ENCODE data around the gene DMP1. TPM values are rescaled to one million over a fixed set of nuclear protein-coding genes. Genes with fewer than 3 reads are reported as not detected.

The DMP1 gene
- total RNA-seq, 2 donors from 2014 or later, result 0.21 TPM; not detected in 1

GRCh38 chr4:87620086-87620485, 30.0 kb upstream of the DMP1 start:
- no peaks in the 10 kb centered on the region for H3K36me3 ChIP-seq
- H3K27ac ChIP-seq, result peak overlapping the region; percentile 95 to 97
- no peaks in the 10 kb centered on the region for H3K9me3 ChIP-seq
- no peak for DNase-seq (ENCODE audit: low spot score)
- H3K27me3 ChIP-seq (replicated peaks; ENCODE audit: insufficient read depth), result no peaks in the 10 kb centered on the region
- H3K4me3 ChIP-seq, result peak overlapping the region; percentile 51
- TF ChIP-seq CTCF (IDR thresholded peaks at IDR 0.05), result no peak
- H3K4me1 ChIP-seq (ENCODE audit: control insufficient read depth in 1 of 2, low read depth in 2 of 2), result peaks cover 16 to 46% of the 10 kb centered on the region in 2 donors
- peak; percentile 17 for ATAC-seq (ENCODE audit: insufficient number of reproducible peaks, low FRiP score, low read depth)

GRCh38 chr4:87620491-87620890, 29.6 kb upstream of the DMP1 start:
- Histone ChIP-seq H3K4me1 (ENCODE audit: control insufficient read depth in 1 of 2, low read depth in 2 of 2) (peaks cover 16 to 46% of the 10 kb centered on the region in 2 donors), H3K36me3 (no peaks in the 10 kb centered on the region), H3K4me3 (no peak overlapping the region), H3K27ac (peak overlapping the region; percentile 95 to 97), H3K27me3 (replicated peaks; ENCODE audit: insufficient read depth) (no peaks in the 10 kb centered on the region), H3K9me3 (no peaks in the 10 kb centered on the region)
- DNase-seq (ENCODE audit: low spot score) (no peak), ATAC-seq (ENCODE audit: insufficient number of reproducible peaks, low FRiP score, low read depth) (peak; percentile 100)
- no peak for TF ChIP-seq CTCF (IDR thresholded peaks at IDR 0.05)

GRCh38 chr4:87622303-87622702, 27.8 kb upstream of the DMP1 start:
- Histone ChIP-seq H3K36me3 (no peaks in the 10 kb centered on the region), H3K9me3 (no peaks in the 10 kb centered on the region), H3K4me1 (ENCODE audit: control insufficient read depth in 1 of 2, low read depth in 2 of 2) (peaks cover 16 to 46% of the 10 kb centered on the region in 2 donors), H3K27ac (peak overlapping the region; percentile 92 to 97), H3K27me3 (replicated peaks; ENCODE audit: insufficient read depth) (no peaks in the 10 kb centered on the region), H3K4me3 (no peak overlapping the region)
- no peak for TF ChIP-seq CTCF (IDR thresholded peaks at IDR 0.05)
- DNase-seq (ENCODE audit: low spot score), result no peak
- ATAC-seq (ENCODE audit: insufficient number of reproducible peaks, low FRiP score, low read depth), result no peak

- Histone ChIP-seq H3K9me3 (no peaks in the 10 kb centered on the region), H3K4me3 (no peak overlapping the region), H3K36me3 (no peaks in the 10 kb centered on the region), H3K27me3 (replicated peaks; ENCODE audit: insufficient read depth) (no peaks in the 10 kb centered on the region), H3K27ac (no peak overlapping the region), H3K4me1 (ENCODE audit: control insufficient read depth in 1 of 2, low read depth in 2 of 2) (peaks cover 12 to 32% of the 10 kb centered on the region in 2 donors)
- DNase-seq (ENCODE audit: low spot score), result no peak
- ATAC-seq (ENCODE audit: insufficient number of reproducible peaks, low FRiP score, low read depth), result no peak
- no peak for TF ChIP-seq CTCF (IDR thresholded peaks at IDR 0.05)
These were observed 25.4 kb upstream of the DMP1 start for GRCh38 chr4:87624698-87625097.

- Histone ChIP-seq H3K27me3 (replicated peaks; ENCODE audit: insufficient read depth) (no peaks in the 10 kb centered on the region), H3K9me3 (no peaks in the 10 kb centered on the region), H3K4me1 (ENCODE audit: control insufficient read depth in 1 of 2, low read depth in 2 of 2) (peaks cover 24 to 26% of the 10 kb centered on the region in 2 donors), H3K4me3 (no peak overlapping the region), H3K36me3 (no peaks in the 10 kb centered on the region), H3K27ac (peak overlapping the region in 1 of 2 donors; percentile 50)
- TF ChIP-seq CTCF (IDR thresholded peaks at IDR 0.05), result no peak
- ATAC-seq (ENCODE audit: insufficient number of reproducible peaks, low FRiP score, low read depth) (no peak), DNase-seq (ENCODE audit: low spot score) (no peak)
These were observed 18.4 kb upstream of the DMP1 start for GRCh38 chr4:87631668-87632067.
